SHP77 treated with DMSO at 0.1 percent for 48 hours (cell line): ENCODE results near the gene MIEF1.
A peak's percentile ranks its signal among the peaks of the same experiment; 100 is the strongest.
"Not testable (repeated sequence)": the region's sequence is repeated elsewhere in the genome, so short reads cannot be mapped to it uniquely, and the experiment has no call there.

ENCODE experiments used
- DNase-seq: peaks from one replicate; lab custom pipeline; 2025; lab: John Stamatoyannopoulos, UW

The MIEF1 gene

DNA sequence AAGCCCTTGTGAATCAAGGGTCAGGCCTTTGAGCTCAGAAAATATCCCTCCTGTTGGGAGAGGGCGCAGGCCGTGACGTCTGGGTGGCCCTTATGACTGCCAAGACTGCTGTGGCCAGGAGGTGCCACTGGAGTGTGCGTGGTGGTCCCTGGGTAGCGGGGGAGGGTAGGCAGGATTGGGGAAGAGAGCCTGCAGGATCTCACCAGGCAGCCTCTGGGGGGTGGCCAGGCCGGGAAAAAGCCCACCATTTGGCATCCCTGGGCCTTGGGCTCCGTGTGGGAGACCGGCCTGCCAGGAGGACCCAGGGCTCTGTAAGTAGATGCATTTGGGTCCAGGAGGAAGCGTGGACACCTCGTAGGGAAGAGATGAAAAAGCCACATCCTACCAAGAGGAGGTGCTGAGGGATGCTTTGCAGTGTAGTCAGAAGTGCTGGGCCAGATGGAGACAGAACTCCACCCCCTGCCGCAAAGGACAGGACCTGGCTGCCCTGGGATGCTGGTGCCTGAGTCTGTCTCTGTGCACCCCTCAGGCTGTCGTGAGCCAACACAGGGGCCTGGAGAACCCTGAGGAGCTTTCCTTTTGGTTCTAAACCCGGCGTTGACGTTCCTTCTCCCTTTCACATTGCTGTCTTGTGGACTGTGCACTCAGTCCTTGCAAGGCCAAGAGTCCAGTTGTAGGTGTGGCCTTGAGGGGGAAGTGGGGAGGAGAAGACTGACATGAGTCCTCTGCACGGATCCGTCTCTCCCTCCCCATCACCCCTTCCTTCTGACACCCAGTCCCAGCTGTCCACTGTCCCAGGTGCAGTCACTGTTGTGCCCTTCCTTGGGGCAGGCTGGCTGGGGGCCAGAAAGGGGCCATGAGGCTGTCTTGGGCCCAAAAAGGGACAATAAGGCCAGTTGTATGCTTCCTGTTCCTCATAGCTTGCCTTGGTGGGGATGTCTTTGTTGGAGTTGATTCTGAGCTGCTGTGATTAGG lies 12.7 kb upstream of the MIEF1 start:
- no peak for DNase-seq

DNA sequence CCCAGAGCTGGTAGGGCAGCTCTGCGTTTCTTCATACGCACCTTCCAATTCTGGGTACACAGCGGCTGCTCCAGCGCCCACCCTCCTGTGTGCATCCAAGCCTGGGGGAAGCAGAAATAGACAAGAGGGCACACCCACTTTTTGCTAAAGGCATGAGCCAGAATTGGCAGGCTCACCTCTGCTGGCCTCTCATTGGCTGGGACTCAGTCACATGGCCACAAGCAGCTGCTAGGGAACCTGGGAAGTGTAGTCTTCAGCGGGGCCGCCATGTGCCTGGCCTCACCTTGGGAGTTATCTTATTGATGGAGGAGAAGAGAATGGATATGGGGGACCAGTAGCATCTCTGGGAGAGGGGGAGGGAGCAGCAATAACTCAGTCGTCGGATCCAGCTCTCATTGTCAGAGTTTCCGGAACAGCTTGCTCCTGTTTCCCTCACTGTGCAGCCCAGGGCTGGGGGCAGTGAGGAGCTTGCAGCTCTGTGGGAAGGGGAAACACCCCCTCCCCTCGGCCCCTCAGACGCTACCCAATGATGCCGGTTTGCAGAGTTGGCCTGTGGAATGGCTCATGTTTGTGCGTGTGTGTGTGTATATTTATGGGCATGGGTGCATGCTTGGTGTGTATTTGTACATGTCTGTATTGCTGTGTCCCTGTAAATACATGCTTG lies 11.8 kb upstream of the MIEF1 start:
- DNase-seq: peak; percentile 57

DNA sequence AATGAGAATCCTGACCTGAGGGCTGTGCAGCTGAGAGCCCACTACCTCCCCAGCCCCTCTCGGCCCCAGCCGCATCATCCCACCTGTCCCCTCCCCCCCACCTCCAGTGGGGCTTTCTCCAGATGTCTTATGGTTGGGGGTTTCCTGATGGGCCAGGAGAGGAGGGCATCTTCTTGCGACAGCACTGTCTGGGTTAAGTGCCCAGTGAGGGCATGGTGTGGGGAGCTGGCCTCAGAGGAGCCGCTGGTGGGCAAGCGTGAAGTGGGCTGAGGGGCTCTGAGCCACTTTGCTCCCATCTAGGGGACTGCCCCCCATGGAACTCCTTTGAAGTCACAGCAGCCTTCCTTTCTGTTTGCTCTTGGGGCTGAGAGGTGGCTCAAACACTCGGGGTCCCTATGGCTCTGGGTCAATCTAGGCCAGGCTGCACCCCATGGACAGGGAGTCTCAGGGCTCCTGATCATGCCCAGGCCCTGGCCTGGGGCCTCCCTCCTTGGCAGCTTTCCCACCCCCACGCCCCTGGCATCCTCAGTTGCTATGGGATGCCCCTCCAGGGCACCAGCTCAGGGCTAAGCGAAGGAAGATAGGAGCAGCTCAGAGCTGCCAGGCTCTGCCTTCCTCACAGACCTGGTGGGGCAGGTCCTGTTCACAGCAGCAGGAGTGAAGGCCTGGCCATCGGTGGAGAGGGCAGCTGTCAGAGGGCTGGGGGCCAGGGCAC lies 11.0 kb upstream of the MIEF1 start:
- no peak for DNase-seq

DNA sequence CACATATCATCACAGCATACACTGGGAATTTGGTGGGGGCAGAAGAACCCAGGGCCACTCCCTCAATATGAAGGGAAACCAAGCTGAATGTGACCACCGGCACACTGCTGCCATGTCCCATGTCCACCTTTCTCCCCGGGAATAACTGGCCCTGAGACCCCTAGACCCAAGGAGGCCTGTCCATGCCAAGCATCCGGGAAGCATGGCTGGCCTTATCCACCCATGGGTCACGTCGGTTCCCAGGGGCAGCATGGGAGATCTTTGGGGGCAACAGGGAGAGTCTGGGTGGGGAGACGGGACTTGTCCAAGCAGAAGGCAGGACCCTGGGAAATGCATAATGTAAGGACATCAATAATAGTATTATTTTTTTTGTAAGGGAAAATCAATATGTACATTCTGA lies 10.4 kb upstream of the MIEF1 start:
- DNase-seq: no peak

DNA sequence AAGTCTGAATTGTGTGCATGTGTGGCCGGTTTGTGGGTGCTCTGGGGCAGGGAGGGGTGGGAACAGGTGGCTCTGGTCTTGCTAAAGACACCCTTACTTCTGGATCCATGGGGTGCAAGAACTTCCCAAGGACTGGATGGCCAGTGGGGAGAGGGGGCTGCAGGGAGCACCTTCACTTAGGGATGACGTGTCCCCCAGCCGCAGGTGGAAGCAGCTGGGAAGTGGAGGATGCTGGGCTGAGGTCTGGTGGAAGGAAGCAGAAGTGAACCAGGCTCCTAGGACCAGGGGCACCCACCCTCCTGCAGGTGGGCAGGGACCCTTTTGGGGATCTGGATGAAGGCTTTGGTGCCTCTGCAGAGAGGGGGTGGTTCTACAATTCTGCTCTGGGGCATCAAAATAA lies 9.9 kb upstream of the MIEF1 start:
- no peak for DNase-seq

DNA sequence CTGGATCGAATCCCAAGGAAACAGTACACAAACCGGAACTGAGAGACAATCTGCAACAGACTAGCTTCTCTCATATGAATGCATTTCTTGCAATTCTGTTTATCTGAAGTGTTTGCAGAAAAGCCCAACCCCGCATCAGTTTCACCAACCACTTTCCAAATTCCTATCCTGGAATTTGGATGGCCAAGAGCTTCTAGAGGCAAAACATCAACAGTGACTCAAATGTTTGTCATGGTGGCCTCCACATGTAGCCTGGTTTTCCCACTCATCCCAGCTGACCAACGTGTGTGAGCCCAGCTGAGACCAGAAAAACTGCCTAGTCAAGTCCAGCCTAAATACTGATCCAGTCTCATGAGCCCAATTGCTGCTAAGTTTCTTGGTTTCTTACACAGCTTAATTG lies 8.3 kb upstream of the MIEF1 start:
- no peak for DNase-seq

DNA sequence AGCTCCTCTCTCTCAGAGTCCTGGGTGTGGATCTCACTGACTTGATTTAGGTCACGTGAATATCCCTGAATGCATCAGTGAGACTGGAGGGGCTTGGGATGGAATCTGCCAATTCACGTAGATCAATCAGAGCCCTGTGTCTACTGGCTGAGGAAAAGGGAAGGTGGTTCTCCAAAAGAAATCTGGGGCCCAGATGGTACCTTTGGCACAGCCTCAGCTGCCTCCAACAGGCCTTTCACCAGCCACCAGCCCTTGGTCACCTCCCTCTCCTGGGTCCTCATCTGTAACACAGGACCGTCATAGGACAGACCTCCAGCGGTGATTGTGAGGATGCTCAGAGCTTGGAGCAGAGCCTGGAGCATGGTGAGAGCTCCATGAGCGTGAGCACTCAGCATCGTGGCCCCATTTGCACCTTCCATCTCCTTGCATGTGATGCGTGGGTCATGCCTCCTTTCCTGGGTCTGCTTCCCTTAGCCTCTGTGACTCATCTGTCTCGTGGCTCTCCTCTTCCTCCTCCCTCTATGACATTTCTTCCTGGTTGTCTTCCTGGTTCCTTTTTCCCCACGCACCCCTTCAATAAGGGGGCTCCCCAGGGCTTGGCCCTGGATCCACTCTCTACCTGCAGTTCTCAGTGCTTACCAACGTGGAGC lies 7.5 kb upstream of the MIEF1 start:
- no peak for DNase-seq

DNA sequence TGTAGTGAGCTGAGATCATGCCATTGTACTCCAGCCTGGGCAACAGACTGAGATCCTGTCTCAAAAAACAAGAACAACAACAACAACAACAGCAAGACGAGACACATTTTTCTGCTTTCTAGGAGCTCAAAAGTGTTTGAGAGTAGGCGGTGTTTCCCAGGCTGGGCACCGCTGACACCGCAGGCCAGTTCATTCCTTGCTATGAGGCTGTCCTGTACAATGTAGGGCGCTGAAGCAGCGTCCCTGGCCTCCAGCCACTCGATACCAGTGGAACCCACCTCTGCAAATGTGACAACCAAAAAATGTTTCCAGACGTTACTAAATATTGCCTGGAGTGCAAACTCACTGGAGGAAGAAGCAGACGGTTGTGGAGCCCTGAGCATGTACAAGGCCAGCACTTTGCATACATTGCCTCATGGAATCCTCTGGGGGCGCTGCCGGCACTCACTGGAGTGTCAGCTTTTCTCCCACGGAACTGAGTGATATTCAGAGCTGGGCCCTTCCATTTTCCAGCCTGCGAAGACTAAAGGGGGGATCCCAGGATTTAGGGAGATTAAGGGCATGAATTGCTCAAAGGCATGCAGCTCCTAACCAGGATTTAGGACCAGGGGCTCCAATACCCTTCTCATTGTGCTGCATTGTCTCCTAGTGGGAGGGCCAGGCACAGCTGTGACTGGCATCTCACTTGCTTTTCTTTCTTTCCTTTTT lies 5.8 kb upstream of the MIEF1 start:
- peak; percentile 57 for DNase-seq

DNA sequence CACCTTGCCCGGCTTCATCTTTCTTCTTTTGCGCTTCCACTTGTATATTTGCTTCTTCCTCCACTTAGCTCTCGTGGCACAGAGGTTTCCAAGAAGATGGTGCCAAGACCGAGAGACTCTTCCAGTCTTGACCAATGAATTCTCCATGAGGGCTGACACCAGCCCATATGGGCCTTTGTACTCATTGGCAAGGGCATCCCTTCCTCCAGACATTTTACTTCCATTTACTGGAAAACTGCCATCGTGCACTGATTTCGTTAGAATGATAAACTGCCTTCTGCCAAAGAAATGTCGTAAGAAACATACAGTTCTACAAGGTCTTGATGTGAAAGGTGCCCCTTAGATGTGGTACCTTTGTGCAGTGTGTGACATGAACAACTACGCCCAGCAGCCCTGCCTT lies 4.7 kb upstream of the MIEF1 start:
- no peak for DNase-seq

DNA sequence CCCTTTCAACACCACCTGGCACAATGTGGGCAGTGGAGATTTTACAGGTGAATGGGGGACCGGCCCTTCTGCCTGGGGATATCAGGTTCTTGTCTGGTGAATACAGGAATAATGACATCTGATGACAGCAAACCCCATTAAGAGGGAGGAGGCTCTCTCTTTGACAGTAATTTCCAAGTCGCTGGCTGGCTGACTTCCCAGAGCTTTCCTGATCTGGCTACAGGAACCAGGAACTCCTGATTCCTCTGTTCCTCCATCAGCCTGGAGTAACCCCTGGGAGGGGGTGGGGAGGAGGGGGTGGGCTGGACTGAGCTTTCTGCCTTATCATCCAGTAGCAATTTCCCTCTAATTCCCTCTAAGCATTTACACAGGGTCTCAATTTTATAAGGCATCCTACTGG lies 3.7 kb upstream of the MIEF1 start:
- DNase-seq: no peak

DNA sequence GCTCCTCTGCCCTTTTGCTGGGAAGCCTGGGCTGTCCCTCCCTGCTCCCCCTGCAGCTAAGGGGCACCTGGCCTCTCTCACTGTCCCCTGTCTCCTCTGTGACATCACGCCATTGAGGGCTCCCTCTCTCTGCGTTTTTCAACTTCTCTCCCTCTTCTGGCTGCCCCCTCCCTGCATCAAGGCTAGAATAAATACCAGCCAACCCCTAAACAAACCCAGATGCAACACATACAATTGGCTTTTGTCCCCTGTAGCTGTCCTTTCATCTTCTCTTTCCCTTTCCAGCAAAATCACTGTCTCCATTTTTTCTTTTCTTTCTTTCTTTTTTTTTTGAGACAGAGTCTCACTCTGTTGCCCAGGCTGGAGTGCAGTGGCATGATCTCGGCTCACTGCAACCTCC lies 3.3 kb upstream of the MIEF1 start:
- peak; percentile 4 for DNase-seq

DNA sequence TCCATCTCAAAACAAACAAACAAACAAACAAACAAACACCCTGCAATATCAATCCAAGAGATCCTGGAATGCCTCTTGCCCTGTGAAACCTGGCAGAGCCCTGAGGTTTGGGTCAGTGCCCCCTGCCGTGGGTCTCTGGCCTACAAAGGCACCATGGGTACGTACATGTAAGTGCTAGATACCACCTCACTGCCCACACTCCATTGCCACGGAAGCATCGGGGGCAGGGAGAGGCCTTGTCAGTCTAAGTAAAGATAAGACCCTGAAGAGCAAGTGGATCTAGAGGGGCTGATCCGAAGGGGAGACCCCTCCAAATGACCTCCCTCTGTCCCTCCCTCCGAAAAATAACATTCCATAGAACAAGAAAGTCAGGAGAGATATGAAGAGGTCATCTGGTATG lies 2.0 kb upstream of the MIEF1 start:
- no peak for DNase-seq

DNA sequence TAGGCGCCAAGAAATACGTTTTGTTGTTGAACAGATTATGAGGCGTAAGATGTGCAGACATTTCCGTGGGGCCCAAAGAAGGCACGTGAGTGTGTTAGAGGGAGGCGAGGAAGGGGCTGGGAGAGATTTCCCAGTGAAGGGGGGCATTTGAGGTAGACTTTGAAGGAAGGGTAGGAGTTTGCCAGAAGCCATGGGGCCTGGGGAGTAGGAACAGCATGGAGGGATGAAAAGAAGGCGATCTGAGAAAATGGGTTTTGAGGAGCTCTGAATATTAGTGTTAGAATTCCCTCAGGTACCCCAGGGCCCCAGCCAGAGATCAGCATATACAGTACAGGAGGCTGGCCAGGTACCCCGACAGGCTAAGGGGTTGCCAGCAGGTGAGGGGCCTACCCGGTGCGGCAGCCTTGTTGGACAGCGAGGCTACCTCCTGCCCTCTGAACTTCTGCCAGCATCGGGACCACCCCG lies 414 bp upstream of the MIEF1 start:
- no peak for DNase-seq

DNA sequence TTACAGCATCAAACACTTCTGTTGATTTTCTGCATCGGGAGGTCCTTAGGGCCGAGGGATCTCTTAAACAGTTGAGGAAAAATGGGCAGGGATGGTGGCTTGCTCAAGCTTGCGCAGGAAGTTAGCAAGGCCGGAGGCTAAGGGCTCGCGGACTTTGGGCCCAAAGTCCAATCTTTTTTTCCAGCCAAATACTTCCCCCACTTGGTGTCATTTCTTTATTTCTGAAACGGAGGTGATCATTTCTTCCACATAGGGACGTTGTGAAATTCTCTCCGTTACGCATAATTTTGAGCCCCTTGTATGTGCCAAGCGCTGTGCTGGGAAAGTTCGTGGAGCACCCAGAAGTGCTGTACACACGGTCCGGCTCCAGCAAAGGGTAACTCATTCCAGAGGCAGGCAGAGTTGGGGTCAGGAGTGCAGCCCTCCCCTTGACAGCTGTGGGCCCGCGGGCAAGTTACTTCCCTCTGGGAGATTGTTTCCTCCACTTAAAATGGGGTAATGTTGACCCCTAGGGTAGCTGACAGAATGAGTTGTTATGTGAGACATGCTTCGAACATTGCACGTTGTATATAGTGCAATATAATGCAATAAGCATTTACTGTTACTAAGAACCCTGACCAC lies 809 bp downstream of the MIEF1 start:
- DNase-seq: no peak

DNA sequence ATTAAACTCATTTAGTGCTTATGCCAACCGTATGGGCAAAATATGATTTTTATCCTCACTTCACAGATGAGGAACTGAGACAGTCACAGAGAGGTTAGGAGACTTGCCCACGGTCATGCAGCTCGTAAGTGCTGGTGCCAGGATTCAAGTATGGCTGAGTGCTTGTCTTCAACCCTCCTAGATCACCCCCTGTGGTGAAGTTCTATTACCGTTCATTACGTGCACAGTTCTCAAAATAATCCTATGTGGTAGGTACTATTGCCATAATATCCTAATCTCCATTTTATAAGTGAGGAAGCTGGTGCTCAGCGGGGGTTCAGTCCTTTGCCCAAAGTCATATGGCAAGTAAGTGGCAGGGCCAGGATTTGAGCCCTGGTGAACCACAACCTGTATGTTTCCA lies 1.5 kb downstream of the MIEF1 start:
- DNase-seq: no peak

DNA sequence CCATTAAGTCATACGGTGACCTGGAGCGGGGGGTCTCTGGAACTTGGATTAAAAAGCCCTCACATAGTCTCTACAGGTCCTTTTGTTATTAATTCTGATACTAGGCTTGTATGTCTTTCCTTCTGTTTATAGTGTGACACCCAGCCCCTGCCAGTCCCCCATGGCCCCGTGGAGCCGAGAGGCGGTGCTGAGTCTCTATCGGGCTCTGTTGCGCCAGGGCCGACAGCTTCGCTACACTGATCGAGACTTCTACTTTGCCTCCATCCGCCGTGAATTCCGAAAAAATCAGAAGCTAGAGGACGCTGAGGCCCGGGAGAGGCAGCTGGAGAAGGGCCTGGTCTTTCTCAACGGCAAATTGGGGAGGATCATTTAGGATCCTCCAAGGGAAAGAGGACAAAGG lies 2.0 kb downstream of the MIEF1 start:
- no peak for DNase-seq

DNA sequence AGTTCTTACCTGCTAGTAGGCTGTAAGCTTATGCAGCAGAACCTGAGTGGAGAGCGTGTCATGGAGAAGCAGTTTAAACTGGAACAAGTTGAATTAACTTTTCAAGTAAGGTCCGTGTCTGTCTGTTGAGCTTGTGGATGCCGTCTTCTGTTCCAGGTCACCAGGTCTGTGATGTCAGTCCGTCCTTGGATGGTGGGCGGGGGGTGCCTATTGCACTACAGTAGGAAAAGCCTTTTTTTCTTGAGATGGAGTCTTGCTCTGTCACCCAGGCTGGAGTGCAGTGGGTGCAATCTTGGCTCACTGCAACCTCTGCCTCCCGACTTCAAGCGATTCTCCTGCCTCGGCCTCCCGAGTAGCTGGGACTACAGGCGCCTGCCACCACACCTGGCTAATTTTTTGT lies 4.9 kb downstream of the MIEF1 start:
- DNase-seq: not testable (repeated sequence)

DNA sequence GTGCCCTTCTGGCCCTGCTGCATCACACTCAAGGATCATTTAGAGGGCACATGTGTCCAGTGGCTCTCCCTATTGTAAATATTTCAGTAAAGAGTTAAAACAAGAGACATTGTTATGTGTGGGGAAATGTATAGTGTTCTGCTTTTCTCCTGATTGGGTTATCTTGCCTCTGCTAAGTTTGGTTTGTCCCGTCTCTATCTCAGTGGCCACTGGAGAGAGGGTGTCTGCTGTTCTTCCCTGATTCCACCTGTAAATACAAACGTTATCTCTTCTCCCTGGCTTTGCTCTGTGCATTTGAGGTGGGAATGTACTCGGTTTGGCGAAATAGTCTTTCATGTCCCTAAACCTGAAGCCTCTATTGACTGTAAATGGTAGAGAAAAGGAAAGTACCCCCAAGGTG lies 6.3 kb downstream of the MIEF1 start:
- DNase-seq: no peak

DNA sequence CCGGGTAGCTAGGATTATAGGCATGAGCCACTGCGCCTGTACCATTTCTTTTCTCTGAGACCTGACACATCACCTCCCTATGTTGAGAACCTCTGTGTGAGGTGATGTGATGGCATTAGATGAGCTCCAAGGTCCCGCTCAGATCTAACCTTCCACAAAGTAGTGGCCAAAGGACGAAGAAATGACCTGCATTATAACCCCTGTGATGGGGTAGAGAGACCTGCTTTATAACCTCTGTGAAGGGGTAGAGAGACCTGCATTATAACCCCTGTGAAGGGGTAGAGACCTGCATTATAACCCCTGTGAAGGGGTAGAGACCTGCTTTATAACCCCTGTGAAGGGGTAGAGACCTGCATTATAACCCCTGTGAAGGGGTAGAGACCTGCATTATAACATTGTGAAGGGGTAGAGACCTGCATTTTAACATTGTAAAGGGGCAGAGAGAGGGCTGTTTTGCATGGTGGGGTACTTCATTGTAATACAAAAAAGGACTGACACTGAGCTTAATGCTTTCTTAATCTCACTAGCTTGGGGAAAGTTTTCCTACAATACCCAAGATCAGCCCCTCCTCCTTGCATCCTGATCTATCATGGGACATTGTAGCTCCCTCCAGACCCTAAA lies 8.5 kb downstream of the MIEF1 start:
- DNase-seq: no peak

DNA sequence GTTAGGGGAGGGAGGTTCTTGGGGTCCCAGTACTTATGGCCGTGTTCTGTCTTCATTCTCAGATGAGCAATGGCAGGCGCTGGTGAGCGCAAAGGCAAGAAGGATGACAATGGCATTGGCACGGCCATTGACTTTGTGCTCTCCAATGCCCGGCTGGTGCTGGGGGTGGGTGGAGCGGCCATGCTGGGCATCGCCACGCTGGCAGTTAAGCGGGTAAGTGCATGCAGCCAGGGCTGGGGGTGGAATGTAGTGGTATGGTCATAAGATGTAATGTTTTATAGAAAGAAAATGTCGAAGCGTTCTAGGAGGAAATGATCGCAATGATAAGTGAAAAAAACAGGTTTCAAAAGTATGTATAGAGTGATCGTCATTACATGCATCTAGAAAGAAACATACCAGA lies 9.1 kb downstream of the MIEF1 start:
- no peak for DNase-seq

DNA sequence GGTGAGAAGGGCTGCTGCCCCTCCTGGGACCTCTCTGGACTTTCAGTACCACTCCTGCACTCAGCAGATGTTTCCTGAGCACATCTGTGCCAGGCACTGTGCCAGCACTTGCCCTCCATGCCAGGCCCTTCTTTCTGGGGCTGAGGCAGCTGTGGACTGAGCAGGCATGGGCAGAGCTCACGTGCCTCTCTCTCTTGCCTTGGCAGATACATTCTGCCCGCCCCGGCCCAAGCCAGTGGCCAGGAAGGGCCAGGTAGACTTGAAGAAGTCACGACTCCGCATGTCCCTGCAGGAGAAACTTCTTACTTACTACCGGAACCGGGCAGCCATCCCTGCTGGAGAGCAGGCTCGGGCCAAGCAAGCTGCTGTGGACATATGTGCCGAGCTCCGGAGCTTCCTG lies 9.9 kb downstream of the MIEF1 start:
- DNase-seq: no peak
